ENCODE results near the gene UBE2D2. TPM values are rescaled to one million over a fixed set of nuclear protein-coding genes. Genes with fewer than 3 reads are reported as not detected.

Gene UBE2D2
- total RNA-seq, 1 experiment from 2014 or later, result 88.2 TPM

DNA sequence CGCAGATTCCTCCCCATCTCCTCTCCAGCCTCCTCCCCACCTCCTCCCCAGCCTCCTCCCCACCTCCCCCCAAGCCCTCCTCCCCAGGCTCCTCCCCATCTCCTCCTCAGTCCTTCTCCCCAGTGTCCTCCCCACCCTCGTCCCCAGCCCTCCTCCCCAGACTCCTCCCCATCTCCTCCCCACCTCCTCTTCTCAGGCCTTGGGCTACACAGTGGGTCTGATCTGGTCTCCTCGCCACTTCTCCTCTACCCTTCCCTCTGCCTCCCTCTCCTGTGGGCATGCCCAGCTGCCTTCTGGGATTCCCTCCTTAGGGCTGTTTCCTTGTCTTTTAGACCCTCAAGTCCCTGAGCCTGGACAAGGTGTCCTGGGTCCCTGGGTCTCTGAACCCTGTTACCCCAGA, 115.3 kb downstream of the UBE2D2 start:
- DNase-seq (ENCODE audit: low read depth), result no peak

GRCh38 chr5:139676951-139677735, 116.0 kb downstream of the UBE2D2 start:
- no peak for DNase-seq (ENCODE audit: low read depth)

Other genes starting within 250 kb of the UBE2D2 start
- 50.1 and 56.5 TPM in 2 replicates for gene PAIP2, start 219.5 kb upstream of the UBE2D2 start, total RNA-seq (2014; rRNA removed)
- not detected in 2 replicates for gene SLC23A1, start 178.0 kb upstream of the UBE2D2 start, total RNA-seq (2014; rRNA removed)
- gene MZB1, start 171.4 kb upstream of the UBE2D2 start, total RNA-seq (2014; rRNA removed), result not detected in 2 replicates
- gene PROB1, start 166.2 kb upstream of the UBE2D2 start, total RNA-seq (2014; rRNA removed), result 6.0 and 6.2 TPM in 2 replicates
- 3.7 and 4.1 TPM in 2 replicates for gene SPATA24, start 157.2 kb upstream of the UBE2D2 start, total RNA-seq (2014; rRNA removed)
- 10.9 and 13.5 TPM in 2 replicates for gene DNAJC18, start 121.8 kb upstream of the UBE2D2 start, total RNA-seq (2014; rRNA removed)
- 0.19 and 0.40 TPM in 2 replicates for gene ECSCR, start 98.6 kb upstream of the UBE2D2 start, total RNA-seq (2014; rRNA removed)
- not detected in 2 replicates for gene SMIM33, start 90.3 kb upstream of the UBE2D2 start, total RNA-seq (2014; rRNA removed)
- 79.2 and 92.7 TPM in 2 replicates for gene STING1, start 78.6 kb upstream of the UBE2D2 start, total RNA-seq (2014; rRNA removed)
- 240 and 264 TPM in 2 replicates for gene CXXC5, start 87.0 kb downstream of the UBE2D2 start, total RNA-seq (2014; rRNA removed)
- not detected in 2 replicates for gene PSD2, start 234.5 kb downstream of the UBE2D2 start, total RNA-seq (2014; rRNA removed)